Esophagus muscularis mucosa (tissue), 4 donors: ENCODE data around the gene JDP2. TPM values are rescaled to one million over a fixed set of nuclear protein-coding genes. Genes with fewer than 3 reads are reported as not detected.
A peak's percentile ranks its signal among the peaks of the same experiment; 100 is the strongest.

Source experiments
- DNase-seq: peaks from one replicate; pipeline ENCODE4 v3.0.0-alpha.2; 2017; ENCODE audit errors: extremely low spot score
- H3K27ac ChIP-seq, 4 donors: fragments of 200-600 bp; sonication (generic); replicated peaks in 1 of 4; 1 replicate in 3 of 4; 2 replicates in 1 of 4; pipeline ENCODE4 v1.5.1; 2016 to 2019; ENCODE audit warnings: mild to moderate bottlenecking in 1 of 4
- H3K27me3 ChIP-seq, 4 donors: fragments of 200-600 bp; sonication (generic); one replicate each; pipeline versions ENCODE4 v1.5.1 to v1.6.0; 2016 to 2019
- H3K36me3 ChIP-seq, 4 donors: fragments of 200-600 bp; sonication (generic); one replicate each; pipeline ENCODE4 v1.5.1; 2016 to 2019
- H3K4me1 ChIP-seq, 4 donors: fragments of 200-600 bp; sonication (generic); one replicate each; pipeline ENCODE4 v1.5.1; 2016 to 2019
- H3K4me3 ChIP-seq, 4 donors: fragments of 200-600 bp; sonication (generic); 1 replicate in 2 of 4; 2 replicates in 2 of 4; pipeline ENCODE4 v1.5.1; 2016 to 2019; ENCODE audit warnings: mild to moderate bottlenecking in 4 of 4, moderate library complexity in 1 of 4
- H3K9me3 ChIP-seq, 4 donors: fragments of 200-600 bp; sonication (generic); 1 replicate in 3 of 4; 2 replicates in 1 of 4; pipeline ENCODE4 v1.5.1; 2016 to 2019
- EP300 ChIP-seq: sonication (generic); formaldehyde crosslinking; IDR thresholded peaks from one replicate; pipeline ENCODE4 v1.6.1; 2017; ENCODE audit warnings: antibody characterized with exemption
- POLR2A ChIP-seq: fragments of 450-650 bp; IDR thresholded peaks from one replicate; pipeline ENCODE4 v1.6.1; 2017; ENCODE audit warnings: antibody characterized with exemption, moderate library complexity, mild to moderate bottlenecking, low read depth
- POLR2AphosphoS5 ChIP-seq, 2 donors: sonication (generic); formaldehyde crosslinking; IDR thresholded peaks; one replicate each; pipeline ENCODE4 v1.6.1; 2017; ENCODE audit warnings: antibody characterized with exemption in 2 of 2
- whole genome bisulfite sequencing: methylation state at CpG from one replicate; pipeline ENCODE4 v1.1.5; 2018; 5-methylcytosine and 5-hydroxymethylcytosine counted together
- intact Hi-C: fragments of 100-400 bp; cut with DNase I; formaldehyde crosslinking; loops from one replicate; pipeline ENCODE4 v1.15.1; 2023
- total RNA-seq, 4 donors: library from RNA; depleted of rRNA; stranded (reverse); fragments of >200 nt; gene quantifications; one replicate each; pipeline versions ENCODE4 v1.1.0 to v1.2.1, GENCODE V29; 2016
- TF ChIP-seq, protein P1 (sequence below), 3 experiments: fragments of 200-600 bp in 2 of 3; fragments of 450-650 bp in 1 of 3; sonication (generic) in 2 of 3; IDR thresholded peaks; one replicate each; pipeline ENCODE4 v1.5.1; 2017 to 2019; ENCODE audit warnings: antibody characterized with exemption in 3 of 3, mild to moderate bottlenecking in 2 of 3, moderate library complexity in 1 of 3

JDP2 gene
- total RNA-seq, 4 donors from 2014 or later, result 50.5 to 94.5 (median 78.3) TPM

DNA sequence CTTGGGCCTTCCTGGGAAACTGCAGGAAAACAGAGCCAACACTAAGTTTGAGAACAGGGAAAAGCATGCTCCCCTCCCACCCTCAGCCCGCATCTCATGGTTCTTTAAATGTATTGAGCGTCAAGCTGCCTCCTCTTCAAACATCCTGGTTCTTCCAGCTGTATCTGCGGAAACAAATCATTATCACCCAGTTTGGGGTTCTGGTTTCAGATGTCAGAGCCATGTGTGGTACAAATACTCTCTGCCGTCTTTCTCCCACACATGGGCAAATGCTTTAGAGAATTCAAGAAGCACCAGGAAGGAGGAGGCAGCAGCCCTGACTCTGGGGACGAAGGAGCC is 29.1 kb downstream of the JDP2 start:
- TF ChIP-seq POLR2A (no peak), EP300 (no peak), POLR2AphosphoS5 (IDR thresholded peaks at IDR 0.05) (no peak)
- TF ChIP-seq, protein P1, sequence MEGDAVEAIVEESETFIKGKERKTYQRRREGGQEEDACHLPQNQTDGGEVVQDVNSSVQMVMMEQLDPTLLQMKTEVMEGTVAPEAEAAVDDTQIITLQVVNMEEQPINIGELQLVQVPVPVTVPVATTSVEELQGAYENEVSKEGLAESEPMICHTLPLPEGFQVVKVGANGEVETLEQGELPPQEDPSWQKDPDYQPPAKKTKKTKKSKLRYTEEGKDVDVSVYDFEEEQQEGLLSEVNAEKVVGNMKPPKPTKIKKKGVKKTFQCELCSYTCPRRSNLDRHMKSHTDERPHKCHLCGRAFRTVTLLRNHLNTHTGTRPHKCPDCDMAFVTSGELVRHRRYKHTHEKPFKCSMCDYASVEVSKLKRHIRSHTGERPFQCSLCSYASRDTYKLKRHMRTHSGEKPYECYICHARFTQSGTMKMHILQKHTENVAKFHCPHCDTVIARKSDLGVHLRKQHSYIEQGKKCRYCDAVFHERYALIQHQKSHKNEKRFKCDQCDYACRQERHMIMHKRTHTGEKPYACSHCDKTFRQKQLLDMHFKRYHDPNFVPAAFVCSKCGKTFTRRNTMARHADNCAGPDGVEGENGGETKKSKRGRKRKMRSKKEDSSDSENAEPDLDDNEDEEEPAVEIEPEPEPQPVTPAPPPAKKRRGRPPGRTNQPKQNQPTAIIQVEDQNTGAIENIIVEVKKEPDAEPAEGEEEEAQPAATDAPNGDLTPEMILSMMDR (IDR thresholded peaks at IDR 0.05), result no peak
- Histone ChIP-seq H3K27ac (peak overlapping the region; percentile 18 to 87 (median 59)), H3K9me3 (no peaks in the 10 kb centered on the region), H3K4me3 (no peak overlapping the region), H3K36me3 (peaks cover 0 to 22% (median 16%) of the 10 kb centered on the region in 4 donors), H3K27me3 (no peaks in the 10 kb centered on the region), H3K4me1 (peaks cover 73 to 95% (median 91%) of the 10 kb centered on the region in 4 donors)
- WGBS, result 85% methylated on average over 5 of the region's 5 CpGs
- intact Hi-C loops, result no loop called here
- no peak for DNase-seq

DNA sequence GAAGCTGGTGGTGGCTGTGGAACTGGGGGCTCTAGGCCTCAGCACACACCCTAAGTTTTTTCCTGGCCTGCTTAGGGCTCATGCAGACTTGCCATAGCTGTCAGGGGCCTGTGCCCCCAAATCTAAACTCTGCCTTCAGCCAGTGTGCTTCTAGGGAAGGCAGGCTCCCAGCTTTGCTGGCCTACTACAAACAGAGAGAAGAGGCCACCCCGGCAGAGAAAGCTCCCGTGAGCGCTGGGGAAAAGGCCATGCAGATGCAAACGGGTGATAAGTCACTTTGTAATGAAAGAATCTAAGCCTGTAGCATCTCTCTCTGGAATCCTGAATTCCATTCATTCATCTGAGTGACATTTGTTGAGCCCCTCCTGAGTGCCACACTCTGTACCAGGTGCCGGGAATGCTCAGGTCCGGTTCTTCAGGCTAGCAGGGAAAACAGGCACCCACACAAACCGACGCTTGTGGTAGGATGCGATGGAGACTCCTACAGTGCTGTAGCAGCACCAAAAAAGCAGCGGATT is 29.9 kb downstream of the JDP2 start:
- intact Hi-C loops, result no loop called here
- H3K36me3 ChIP-seq, result peaks cover 0 to 28% (median 23%) of the 10 kb centered on the region in 4 donors
- H3K27me3 ChIP-seq, result no peaks in the 10 kb centered on the region
- TF ChIP-seq, protein P1 (IDR thresholded peaks at IDR 0.05), result no peak
- no peak for TF ChIP-seq EP300
- TF ChIP-seq POLR2A, result no peak
- no peak for DNase-seq
- H3K9me3 ChIP-seq, result no peaks in the 10 kb centered on the region
- H3K4me3 ChIP-seq, result no peak overlapping the region
- WGBS, result 85% methylated on average over 10 of the region's 10 CpGs
- peaks cover 66 to 94% (median 91%) of the 10 kb centered on the region in 4 donors for H3K4me1 ChIP-seq
- H3K27ac ChIP-seq, result peak overlapping the region; percentile 18 to 87 (median 59)

DNA sequence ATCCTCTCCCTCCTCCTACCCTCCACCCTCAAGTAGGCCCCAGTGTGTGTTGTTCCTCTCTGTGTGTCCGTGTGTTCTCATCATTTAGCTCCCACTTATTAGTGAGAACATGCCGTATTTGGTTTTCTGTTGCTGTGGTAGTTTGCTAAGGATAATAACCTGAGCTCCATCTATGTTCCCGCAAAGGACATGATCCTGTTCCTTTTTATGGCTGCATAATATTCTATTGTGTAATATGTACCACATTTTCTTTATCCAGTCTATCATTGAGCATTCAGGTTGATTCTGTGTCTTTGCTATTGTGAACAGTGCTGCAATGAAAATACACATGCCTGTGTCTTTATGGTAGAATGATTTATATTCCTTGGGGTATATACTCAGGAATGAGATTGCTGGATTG is 30.5 kb downstream of the JDP2 start:
- TF ChIP-seq EP300 (no peak), POLR2A (no peak), POLR2AphosphoS5 (IDR thresholded peaks at IDR 0.05) (no peak)
- TF ChIP-seq, protein P1 (IDR thresholded peaks at IDR 0.05), result no peak
- Histone ChIP-seq H3K4me3 (no peak overlapping the region), H3K27me3 (no peaks in the 10 kb centered on the region), H3K4me1 (peaks cover 61 to 94% (median 90%) of the 10 kb centered on the region in 4 donors), H3K36me3 (peaks cover 0 to 34% (median 28%) of the 10 kb centered on the region in 4 donors), H3K27ac (peak overlapping the region in 2 of 4 donors; percentile 59 to 61), H3K9me3 (no peaks in the 10 kb centered on the region)
- intact Hi-C loops, result no loop called here
- whole genome bisulfite sequencing, result 81% methylated on average over 3 of the region's 3 CpGs
- no peak for DNase-seq

DNA sequence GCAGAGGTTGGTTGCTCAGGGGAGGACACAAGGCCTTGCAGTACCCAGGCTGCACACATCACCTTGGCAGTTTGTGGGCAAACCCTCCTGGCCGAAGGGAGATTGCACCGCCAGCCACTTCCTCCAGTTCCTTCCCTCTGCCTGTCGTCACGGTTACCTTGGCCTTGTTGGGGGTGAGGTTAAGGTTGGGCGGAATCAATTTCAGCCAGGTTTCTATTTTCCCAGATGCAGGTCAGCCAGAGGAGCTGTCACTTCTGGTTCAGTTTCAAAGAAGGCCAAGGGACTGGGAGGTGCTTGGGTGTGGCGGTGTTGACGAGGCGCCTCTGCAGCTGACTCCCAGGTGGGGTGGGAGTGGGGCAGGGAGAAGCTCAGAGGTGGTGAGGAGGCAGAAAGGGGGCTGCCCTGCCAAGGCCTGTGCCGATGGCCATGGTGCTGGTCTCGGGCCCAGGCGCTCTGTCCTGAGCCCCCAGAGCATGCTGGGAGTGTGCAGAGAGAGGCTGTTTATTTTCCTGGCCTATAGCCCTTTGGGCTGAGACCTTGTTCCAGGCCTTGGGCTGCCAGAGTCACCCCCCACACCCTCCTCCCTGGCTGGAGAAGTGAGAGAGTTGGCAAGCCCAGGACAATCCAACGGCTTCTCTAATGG is 31.4 kb downstream of the JDP2 start:
- no peak overlapping the region for H3K4me3 ChIP-seq
- intact Hi-C loops, result no loop called here
- H3K27ac ChIP-seq, result peak overlapping the region; percentile 29 to 61 (median 58)
- no peaks in the 10 kb centered on the region for H3K27me3 ChIP-seq
- TF ChIP-seq POLR2AphosphoS5 (IDR thresholded peaks at IDR 0.05), result peak in 1 of 2 donors; percentile 41
- no peak for TF ChIP-seq EP300
- 59% methylated on average over 12 of the region's 12 CpGs for WGBS
- DNase-seq, result no peak
- peaks cover 0 to 43% (median 31%) of the 10 kb centered on the region in 4 donors for H3K36me3 ChIP-seq
- H3K4me1 ChIP-seq, result peaks cover 52 to 91% (median 85%) of the 10 kb centered on the region in 4 donors
- no peaks in the 10 kb centered on the region for H3K9me3 ChIP-seq

DNA sequence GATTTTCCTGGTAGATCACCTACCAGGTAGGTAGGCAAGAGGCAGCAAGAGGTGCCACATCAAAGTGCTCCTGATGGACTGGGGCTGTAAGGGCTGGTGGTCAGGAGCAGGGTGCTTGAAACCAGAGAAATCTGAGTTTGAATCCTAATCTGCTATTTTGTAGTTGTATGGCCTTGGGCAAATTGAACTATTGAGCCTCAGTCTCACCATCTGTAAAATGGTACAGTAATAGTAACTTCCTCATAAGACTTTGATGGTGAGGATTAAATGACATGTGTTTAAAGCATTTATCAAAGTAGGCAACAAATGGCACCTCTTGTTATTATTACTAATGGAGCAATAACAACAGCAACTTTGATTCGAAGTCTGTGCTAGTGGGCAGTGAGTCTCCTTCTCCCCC is 32.0 kb downstream of the JDP2 start:
- no peaks in the 10 kb centered on the region for H3K9me3 ChIP-seq
- no peak overlapping the region for H3K4me3 ChIP-seq
- 93% methylated on average over 1 of the region's 1 CpG for WGBS
- H3K27ac ChIP-seq, result peak overlapping the region; percentile 29 to 61 (median 58)
- H3K36me3 ChIP-seq, result peaks cover 0 to 43% (median 34%) of the 10 kb centered on the region in 4 donors
- intact Hi-C loops, result no loop called here
- H3K4me1 ChIP-seq, result peaks cover 46 to 90% (median 80%) of the 10 kb centered on the region in 4 donors
- no peaks in the 10 kb centered on the region for H3K27me3 ChIP-seq
- no peak for DNase-seq
- TF ChIP-seq EP300 (no peak), POLR2A (no peak), POLR2AphosphoS5 (IDR thresholded peaks at IDR 0.05) (no peak)
- TF ChIP-seq, protein P1 (IDR thresholded peaks at IDR 0.05), result no peak
